ENCODE results near the gene NIPSNAP3A.
"Not testable (repeated sequence)": the region's sequence is repeated elsewhere in the genome, so short reads cannot be mapped to it uniquely, and the experiment has no call there.

The NIPSNAP3A gene

DNA sequence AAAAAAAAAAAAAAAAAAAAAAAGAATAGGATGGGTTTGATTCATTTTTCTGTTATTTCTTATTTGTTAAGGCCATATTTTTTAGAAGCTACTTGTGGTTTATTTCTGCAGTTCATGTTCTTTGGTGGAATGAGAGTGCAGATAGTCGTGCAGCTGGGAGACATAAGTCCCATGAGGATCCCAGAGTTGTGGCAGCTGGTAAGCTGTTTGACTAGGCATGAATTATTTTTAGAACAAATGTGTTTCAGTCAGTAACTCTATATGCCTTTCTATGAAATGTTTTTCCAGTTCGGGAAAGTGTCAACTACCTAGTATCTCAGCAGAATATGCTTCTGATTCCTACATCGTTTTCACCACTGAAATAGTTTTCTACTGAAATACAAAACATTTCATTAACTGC, 11.5 kb downstream of the NIPSNAP3A start:
- no peak overlapping the region for H3K27ac Mint-ChIP-seq
- intact Hi-C loops (cut with micrococcal nuclease) = no loop called here
- no peaks in the 10 kb centered on the region for H3K4me1 Mint-ChIP-seq (ENCODE audit: low read depth)

DNA sequence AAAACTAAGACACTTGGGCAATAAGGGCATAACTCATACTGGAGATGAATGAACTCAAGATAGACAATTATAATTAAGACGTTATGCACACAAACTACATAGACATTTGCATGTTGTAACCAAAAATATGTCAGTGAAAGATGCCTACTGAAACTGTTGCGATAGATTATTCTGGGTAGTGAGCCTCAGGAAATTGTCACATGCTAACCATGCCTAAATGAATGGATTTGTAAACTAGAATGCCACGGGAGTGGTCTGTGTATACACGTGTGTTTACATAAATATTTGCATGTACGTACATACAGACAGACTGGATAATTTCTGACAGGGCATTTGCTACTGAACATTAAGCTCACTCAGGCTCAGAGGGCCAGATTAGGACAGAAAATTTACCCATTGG, 17.7 kb downstream of the NIPSNAP3A start:
- Mint-ChIP-seq H3K27me3 (peaks cover 9% of the 10 kb centered on the region), H3K4me3 (no peak overlapping the region), H3K4me1 (ENCODE audit: low read depth) (peaks cover 16% of the 10 kb centered on the region), H3K27ac (no peak overlapping the region), H3K9me3 (no peaks in the 10 kb centered on the region), H3K36me3 (ENCODE audit: low read depth) (peaks cover 13% of the 10 kb centered on the region)
- intact Hi-C loops (cut with micrococcal nuclease) = no loop called here

More for the DNA sequence above, 11.5 kb downstream of the NIPSNAP3A start:
- peaks cover 9% of the 10 kb centered on the region for H3K27me3 Mint-ChIP-seq
- peaks cover 32% of the 10 kb centered on the region for H3K36me3 Mint-ChIP-seq (ENCODE audit: low read depth)
- H3K4me3 Mint-ChIP-seq = no peak overlapping the region
- no peaks in the 10 kb centered on the region for H3K9me3 Mint-ChIP-seq

- peaks cover 7% of the 10 kb centered on the region for H3K36me3 Mint-ChIP-seq (ENCODE audit: low read depth)
- H3K4me3 Mint-ChIP-seq = no peak overlapping the region
- peaks cover 18% of the 10 kb centered on the region for H3K4me1 Mint-ChIP-seq (ENCODE audit: low read depth)
- intact Hi-C loops (cut with micrococcal nuclease) = no loop called here
- H3K9me3 Mint-ChIP-seq = no peaks in the 10 kb centered on the region
- peaks cover 9% of the 10 kb centered on the region for H3K27me3 Mint-ChIP-seq
- no peak overlapping the region for H3K27ac Mint-ChIP-seq
Observed at GRCh38 chr9:104766025-104766424, 18.5 kb downstream of the NIPSNAP3A start.

DNA sequence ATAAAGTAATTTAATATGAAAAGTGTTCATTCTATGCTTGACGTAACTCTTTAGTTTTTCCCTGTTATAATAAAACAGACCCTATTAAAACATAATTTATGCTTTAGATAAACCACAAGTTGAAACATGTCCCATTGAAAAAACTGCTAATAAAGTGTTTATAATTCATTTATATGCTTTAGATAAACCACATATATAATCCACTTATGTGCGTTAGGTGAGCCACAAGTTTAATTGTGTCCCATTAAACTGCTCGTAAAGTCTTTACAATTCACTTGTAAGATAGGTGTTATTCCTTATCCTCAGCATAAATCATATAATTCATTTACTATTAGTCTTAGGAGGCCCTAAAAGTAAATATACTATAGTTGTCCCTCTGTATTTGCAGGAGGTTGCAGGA, 20.0 kb downstream of the NIPSNAP3A start:
- no peak overlapping the region for H3K27ac Mint-ChIP-seq
- peaks cover 24% of the 10 kb centered on the region for H3K4me1 Mint-ChIP-seq (ENCODE audit: low read depth)
- H3K36me3 Mint-ChIP-seq (ENCODE audit: low read depth) = peaks cover 7% of the 10 kb centered on the region
- H3K9me3 Mint-ChIP-seq = no peaks in the 10 kb centered on the region
- intact Hi-C loops (cut with micrococcal nuclease) = no loop called here
- H3K27me3 Mint-ChIP-seq = peaks cover 9% of the 10 kb centered on the region
- no peak overlapping the region for H3K4me3 Mint-ChIP-seq

DNA sequence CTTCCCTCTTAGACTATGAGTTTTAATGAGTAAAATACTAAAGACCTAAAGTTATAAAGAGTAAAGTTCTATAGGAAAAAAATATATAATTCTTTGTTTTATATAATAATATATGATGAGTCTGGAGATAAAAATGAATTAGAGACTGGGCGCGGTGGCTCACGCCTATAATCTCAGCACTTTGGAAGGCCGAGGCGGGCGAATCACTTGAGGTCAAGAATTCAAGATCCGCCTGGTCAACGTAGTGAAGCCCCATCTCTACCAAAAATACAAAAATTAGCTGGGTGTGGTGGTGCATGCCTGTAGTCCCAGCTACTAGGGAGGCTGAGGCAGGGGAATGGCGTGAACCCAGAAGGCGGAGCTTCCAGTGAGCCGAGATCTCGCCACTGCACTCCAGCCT, 21.5 kb downstream of the NIPSNAP3A start:
- H3K27me3 Mint-ChIP-seq; intact Hi-C loops (cut with micrococcal nuclease); H3K36me3 Mint-ChIP-seq (ENCODE audit: low read depth); H3K9me3 Mint-ChIP-seq; H3K4me3 Mint-ChIP-seq: not testable (repeated sequence)
- H3K4me1 Mint-ChIP-seq (ENCODE audit: low read depth) = peaks cover 31% of the 10 kb centered on the region
- H3K27ac Mint-ChIP-seq = peak overlapping the region; percentile 79

DNA sequence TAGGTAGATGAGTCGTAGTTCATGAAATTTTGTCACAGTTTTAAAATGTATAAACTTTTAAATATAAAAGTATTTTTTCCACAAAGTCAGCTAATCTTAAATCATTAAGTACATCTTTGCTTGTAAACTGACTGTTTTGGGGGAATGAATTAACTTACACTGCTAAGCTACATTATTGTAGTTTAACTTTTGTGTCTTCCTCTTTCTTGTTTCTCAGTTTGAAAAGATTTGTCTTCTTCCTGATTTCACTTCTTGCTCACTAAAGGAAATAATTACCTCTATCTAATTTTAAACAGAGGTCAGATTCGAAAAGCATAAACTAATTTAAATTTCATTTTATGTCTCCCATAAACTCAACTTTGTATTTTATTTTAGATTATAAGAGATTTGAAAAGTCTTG, 22.2 kb downstream of the NIPSNAP3A start:
- intact Hi-C loops (cut with micrococcal nuclease) = no loop called here

GRCh38 chr9:104772714-104773510, 25.4 kb downstream of the NIPSNAP3A start:
- Mint-ChIP-seq H3K4me3 (no peak overlapping the region), H3K27ac (no peak overlapping the region), H3K9me3 (no peaks in the 10 kb centered on the region), H3K27me3 (no peaks in the 10 kb centered on the region), H3K4me1 (ENCODE audit: low read depth) (peaks cover 24% of the 10 kb centered on the region), H3K36me3 (ENCODE audit: low read depth) (no peaks in the 10 kb centered on the region)
- intact Hi-C loops (cut with micrococcal nuclease) = no loop called here

More for the DNA sequence above, 22.2 kb downstream of the NIPSNAP3A start:
- Mint-ChIP-seq H3K27me3 (no peaks in the 10 kb centered on the region), H3K9me3 (no peaks in the 10 kb centered on the region), H3K36me3 (ENCODE audit: low read depth) (no peaks in the 10 kb centered on the region), H3K4me1 (ENCODE audit: low read depth) (peaks cover 31% of the 10 kb centered on the region), H3K4me3 (no peak overlapping the region), H3K27ac (peak overlapping the region; percentile 79)

DNA sequence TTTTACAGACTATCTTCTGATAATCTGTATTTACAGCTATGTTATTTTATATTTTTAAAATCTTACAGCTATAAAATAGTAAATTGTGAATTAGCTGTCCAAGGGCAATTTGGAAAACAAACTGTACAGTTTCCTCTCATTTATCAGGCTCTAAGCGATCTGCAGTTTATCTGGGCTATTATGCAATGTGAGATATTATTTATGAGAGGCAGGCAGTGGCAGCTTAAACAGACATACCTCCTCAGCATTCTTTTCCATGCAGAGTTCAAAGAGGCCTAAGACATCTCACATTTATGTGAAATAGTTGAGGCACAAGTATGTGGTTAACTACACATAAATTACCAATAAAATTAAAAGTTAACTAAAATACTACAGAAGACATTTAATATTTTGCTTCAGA, 26.6 kb downstream of the NIPSNAP3A start:
- Mint-ChIP-seq H3K9me3 (no peaks in the 10 kb centered on the region), H3K36me3 (ENCODE audit: low read depth) (peaks cover 10% of the 10 kb centered on the region), H3K4me3 (no peak overlapping the region), H3K27ac (no peak overlapping the region), H3K27me3 (no peaks in the 10 kb centered on the region), H3K4me1 (ENCODE audit: low read depth) (peaks cover 24% of the 10 kb centered on the region)
- intact Hi-C loops (cut with micrococcal nuclease) = no loop called here

DNA sequence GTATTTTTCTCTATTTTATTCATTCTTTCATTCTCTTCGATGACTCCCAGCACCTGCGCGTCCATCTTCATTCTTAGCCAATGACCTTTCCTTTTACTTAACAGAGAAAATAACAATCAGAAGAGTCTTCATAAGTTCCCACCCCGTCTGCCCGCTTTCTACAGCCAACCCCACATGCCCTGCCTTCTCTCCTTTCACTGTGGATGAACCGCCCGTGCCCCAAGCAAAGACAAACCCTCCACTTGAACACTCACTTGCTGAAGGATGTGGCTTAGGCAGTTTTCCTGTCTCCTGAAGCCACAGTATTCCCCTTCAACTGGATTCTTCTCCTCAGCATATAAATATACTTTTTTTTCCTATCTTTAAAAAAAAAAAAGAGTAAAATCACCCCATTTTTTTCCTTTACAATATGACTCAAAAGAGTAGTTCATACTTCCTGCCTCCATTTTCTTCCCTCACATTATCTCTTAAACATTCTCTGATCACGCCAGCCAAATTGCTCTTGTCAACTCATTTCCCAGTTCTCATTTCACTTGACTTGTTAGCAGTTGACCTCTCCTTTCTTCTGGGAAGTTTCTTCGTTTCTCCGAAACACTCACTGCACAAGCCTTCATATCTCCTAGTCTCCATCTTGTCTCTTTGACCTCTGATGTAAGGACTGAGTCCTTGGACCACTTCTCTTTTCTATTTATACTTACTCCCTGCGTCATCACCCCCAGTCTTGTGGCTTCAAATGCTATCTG, 27.5 kb downstream of the NIPSNAP3A start:
- intact Hi-C loops (cut with micrococcal nuclease) = no loop called here
- H3K27me3 Mint-ChIP-seq = no peaks in the 10 kb centered on the region
- no peak overlapping the region for H3K4me3 Mint-ChIP-seq
- no peaks in the 10 kb centered on the region for H3K9me3 Mint-ChIP-seq
- peaks cover 10% of the 10 kb centered on the region for H3K36me3 Mint-ChIP-seq (ENCODE audit: low read depth)
- H3K27ac Mint-ChIP-seq = no peak overlapping the region
- H3K4me1 Mint-ChIP-seq (ENCODE audit: low read depth) = peaks cover 18% of the 10 kb centered on the region

DNA sequence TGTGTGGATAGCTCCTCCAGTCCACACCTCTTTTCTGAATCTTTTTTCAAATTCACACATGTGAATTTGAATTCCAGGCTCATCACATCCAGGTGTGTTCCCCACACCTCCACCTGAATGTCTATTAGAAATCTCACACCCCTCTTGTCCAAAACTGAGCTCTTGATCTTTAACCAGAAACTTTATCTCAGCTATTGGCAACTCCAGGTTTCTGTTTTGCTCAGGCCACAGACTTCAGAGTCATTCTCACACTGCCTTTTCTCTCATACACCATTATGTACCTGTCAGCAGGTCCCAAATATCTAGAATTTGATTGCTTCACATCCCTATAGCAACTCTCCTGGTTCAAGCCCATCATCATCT, 28.1 kb downstream of the NIPSNAP3A start:
- H3K36me3 Mint-ChIP-seq (ENCODE audit: low read depth) = peaks cover 10% of the 10 kb centered on the region
- intact Hi-C loops (cut with micrococcal nuclease) = no loop called here
- H3K4me3 Mint-ChIP-seq = no peak overlapping the region
- no peak overlapping the region for H3K27ac Mint-ChIP-seq
- H3K27me3 Mint-ChIP-seq = no peaks in the 10 kb centered on the region
- H3K9me3 Mint-ChIP-seq = no peaks in the 10 kb centered on the region
- peaks cover 20% of the 10 kb centered on the region for H3K4me1 Mint-ChIP-seq (ENCODE audit: low read depth)

GRCh38 chr9:104775976-104776375, 28.5 kb downstream of the NIPSNAP3A start:
- no peaks in the 10 kb centered on the region for H3K9me3 Mint-ChIP-seq
- no peaks in the 10 kb centered on the region for H3K27me3 Mint-ChIP-seq
- H3K4me3 Mint-ChIP-seq = no peak overlapping the region
- H3K36me3 Mint-ChIP-seq (ENCODE audit: low read depth) = peaks cover 10% of the 10 kb centered on the region
- no peak overlapping the region for H3K27ac Mint-ChIP-seq
- H3K4me1 Mint-ChIP-seq (ENCODE audit: low read depth) = peaks cover 23% of the 10 kb centered on the region
- intact Hi-C loops (cut with micrococcal nuclease) = no loop called here

DNA sequence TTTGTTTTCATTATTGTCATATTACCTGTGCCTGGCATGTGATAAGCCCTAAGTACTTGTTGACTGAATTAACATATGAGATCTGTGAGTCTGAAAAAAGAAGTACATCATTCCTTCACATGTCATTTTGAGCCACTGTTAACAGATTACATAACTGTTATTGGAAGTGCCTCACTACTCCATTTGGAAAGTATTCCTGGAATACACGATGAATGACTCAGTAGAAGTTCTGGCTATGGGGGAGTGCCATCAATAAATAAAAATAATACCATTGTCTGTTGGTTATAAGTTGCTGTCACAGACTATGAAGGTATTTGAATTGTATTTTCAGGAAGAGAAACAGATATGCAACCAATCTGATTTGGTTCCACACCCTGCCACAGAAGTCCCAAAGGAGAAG, 29.3 kb downstream of the NIPSNAP3A start:
- intact Hi-C loops (cut with micrococcal nuclease) = no loop called here
- Mint-ChIP-seq H3K4me1 (ENCODE audit: low read depth) (peaks cover 17% of the 10 kb centered on the region), H3K9me3 (no peaks in the 10 kb centered on the region), H3K4me3 (no peak overlapping the region), H3K27me3 (no peaks in the 10 kb centered on the region), H3K36me3 (ENCODE audit: low read depth) (peaks cover 10% of the 10 kb centered on the region), H3K27ac (peak overlapping the region; percentile 17)

- Mint-ChIP-seq H3K4me1 (ENCODE audit: low read depth) (peaks cover 10% of the 10 kb centered on the region), H3K4me3 (no peak overlapping the region), H3K27me3 (no peaks in the 10 kb centered on the region), H3K9me3 (no peaks in the 10 kb centered on the region), H3K36me3 (ENCODE audit: low read depth) (peaks cover 25% of the 10 kb centered on the region), H3K27ac (peak overlapping the region; percentile 17)
- intact Hi-C loops (cut with micrococcal nuclease) = no loop called here
Observed at GRCh38 chr9:104778802-104779201, 31.3 kb downstream of the NIPSNAP3A start.

DNA sequence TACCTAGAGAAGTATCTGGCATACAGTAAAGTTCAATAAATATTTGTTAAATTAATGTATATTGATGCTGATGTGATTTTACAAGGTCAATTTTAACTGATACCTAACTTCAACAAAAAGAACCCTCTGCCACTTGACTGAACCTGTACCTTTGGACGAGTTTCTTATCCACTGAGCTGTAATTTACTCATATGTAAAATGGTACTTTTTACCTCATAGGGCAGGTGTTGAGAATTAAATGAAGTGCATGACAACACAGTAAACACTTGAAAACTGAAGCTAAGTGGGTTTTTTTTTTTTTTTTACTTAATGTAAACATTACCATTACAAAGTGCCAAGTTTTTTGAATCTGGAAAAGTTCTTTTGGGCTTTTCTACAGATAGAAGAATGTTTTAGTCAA, 31.9 kb downstream of the NIPSNAP3A start:
- H3K4me1 Mint-ChIP-seq (ENCODE audit: low read depth) = peaks cover 15% of the 10 kb centered on the region
- intact Hi-C loops (cut with micrococcal nuclease) = no loop called here

More for the DNA sequence above, 31.9 kb downstream of the NIPSNAP3A start:
- H3K36me3 Mint-ChIP-seq (ENCODE audit: low read depth) = peaks cover 30% of the 10 kb centered on the region
- no peaks in the 10 kb centered on the region for H3K27me3 Mint-ChIP-seq
- H3K27ac Mint-ChIP-seq = peak overlapping the region; percentile 17
- no peaks in the 10 kb centered on the region for H3K9me3 Mint-ChIP-seq
- no peak overlapping the region for H3K4me3 Mint-ChIP-seq

All from dendritic cell treated with granulocyte-macrophage colony-stimulating factor and Interleukin-4, amounts not matched to agents 40 ng/mL and 50 ng/mL, for 4 days (primary cell).